Occipital lobe (tissue), 2 donors: ENCODE measurements around the gene RABEP1. TPM values are rescaled to one million over a fixed set of nuclear protein-coding genes. Genes with fewer than 3 reads are reported as not detected.
A peak's percentile ranks its signal among the peaks of the same experiment; 100 is the strongest.

Experiments
- DNase-seq: peaks from one replicate; lab custom pipeline; 2025; lab: John Stamatoyannopoulos, UW
- total RNA-seq: library from RNA; depleted of rRNA; stranded (reverse); fragments of >200 nt; gene quantifications from one replicate; pipeline ENCODE4 v1.2.3, GENCODE V29; 2014

Gene RABEP1
- total RNA-seq, 1 donor from 2014 or later = 94.5 TPM

DNA sequence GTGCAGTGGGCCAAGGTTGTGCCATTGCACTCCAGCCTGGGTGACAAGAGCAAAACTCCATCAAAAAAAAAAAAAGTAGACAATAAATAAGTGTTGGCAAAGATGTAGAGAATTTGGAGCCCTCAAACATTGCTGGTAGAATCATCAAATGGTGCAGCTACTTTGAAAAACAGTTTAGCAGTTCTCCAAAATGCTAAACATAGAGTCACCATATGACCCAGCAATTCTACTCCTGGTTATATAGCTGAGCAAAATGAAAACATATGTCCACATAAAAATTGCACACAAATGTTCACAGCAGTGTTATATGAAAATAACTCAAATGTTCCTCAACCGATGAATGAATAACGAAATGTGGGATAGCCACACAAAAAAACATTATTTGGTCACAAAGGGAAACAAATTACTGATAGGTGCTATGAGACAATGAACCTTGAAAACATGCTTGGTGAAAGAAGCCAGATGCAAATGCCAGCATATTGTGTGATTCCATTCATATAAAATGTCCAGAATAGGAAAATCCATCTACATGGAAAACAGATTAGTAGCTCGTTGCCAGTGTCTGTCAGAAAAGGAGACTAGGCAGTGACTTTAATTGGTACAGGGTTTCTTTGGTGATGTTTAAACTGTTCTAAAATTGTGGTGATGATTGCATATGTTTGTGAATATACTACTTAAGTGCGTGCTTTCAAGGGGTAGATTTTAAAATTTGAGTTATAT is 12.7 kb upstream of the RABEP1 start:
- no peak for DNase-seq

DNA sequence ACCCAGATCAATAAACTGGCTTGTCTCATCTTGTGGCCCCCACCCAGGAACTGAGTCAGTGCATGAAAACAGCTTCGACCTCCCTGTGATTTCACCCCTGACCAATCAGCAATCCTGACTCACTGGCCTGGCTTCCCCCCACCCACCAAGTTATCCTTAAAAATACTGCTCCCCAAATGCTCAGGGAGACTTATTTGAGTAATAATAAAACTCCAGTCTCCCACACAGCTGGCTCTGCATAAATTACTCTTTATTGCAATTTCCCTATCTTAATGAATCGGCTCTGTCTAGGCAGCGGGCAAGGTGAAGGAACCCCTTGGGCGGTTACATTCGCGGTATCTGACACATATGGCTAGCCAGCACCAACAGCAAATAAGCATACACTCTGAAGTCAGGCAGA is 9.8 kb upstream of the RABEP1 start:
- DNase-seq = no peak

- peak; percentile 9 for DNase-seq
Observed at GRCh38 chr17:5282642-5283217, 646 bp downstream of the RABEP1 start.

- no peak for DNase-seq
Observed at GRCh38 chr17:5283571-5284315, 1.7 kb downstream of the RABEP1 start.

- DNase-seq = no peak
Observed at GRCh38 chr17:5284681-5285080, 2.6 kb downstream of the RABEP1 start.

DNA sequence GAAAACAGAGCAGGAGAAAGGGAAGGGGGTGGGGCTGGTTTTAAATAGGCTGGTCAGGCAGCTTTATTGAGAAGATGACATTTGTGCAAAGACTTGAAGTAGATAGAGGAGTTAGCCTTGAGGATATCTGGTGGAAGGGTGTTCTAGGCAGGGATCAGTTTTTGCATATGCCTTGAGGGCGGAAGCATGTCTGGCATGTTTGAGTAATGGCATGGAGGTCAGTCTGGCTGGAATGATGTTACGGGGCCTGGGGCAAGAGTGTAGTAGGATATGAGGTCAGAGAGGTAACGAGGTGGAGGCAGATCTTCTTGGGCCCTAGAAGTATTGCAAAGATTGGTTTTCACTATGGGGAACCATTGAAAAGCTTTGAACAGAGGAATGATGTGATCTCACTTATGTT is 4.8 kb downstream of the RABEP1 start:
- DNase-seq = no peak

DNA sequence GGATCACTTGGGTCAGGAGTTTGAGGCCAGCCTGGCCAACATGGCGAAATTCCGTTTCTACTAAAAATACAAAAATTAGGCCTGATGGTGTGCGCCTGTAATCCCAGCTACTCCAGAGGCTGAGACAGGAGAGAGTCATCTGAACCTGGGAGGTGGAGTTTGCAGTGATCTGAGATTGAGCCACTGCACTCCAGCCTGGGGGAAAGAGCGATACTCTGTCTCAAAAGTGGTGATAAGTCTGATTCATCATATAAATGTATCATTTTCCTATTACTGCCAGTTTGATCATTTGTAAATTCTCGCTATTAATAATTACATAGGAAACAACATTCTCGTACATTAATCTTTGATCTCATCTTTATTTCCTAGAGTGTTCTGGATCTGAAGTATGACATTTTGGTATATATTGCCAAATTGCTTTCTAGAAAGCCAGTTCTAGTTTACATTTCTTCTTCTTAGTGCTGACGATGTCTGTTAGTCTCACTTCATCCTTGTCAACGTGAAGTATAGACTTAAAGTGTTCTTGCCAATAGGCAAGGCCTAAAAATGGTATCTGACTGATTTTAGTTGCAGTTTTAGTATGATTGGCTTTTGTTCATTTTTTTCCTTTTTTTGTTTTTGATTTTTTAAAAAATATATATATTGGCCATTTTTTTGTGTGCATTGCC is 9.7 kb downstream of the RABEP1 start:
- no peak for DNase-seq

GRCh38 chr17:5297245-5297644 is 15.2 kb downstream of the RABEP1 start:
- DNase-seq = no peak

- no peak for DNase-seq
Observed at GRCh38 chr17:5299383-5299782, 17.3 kb downstream of the RABEP1 start.

GRCh38 chr17:5304636-5305035 is 22.6 kb downstream of the RABEP1 start:
- no peak for DNase-seq

- DNase-seq = no peak
Observed at GRCh38 chr17:5309851-5310250, 27.8 kb downstream of the RABEP1 start.

DNA sequence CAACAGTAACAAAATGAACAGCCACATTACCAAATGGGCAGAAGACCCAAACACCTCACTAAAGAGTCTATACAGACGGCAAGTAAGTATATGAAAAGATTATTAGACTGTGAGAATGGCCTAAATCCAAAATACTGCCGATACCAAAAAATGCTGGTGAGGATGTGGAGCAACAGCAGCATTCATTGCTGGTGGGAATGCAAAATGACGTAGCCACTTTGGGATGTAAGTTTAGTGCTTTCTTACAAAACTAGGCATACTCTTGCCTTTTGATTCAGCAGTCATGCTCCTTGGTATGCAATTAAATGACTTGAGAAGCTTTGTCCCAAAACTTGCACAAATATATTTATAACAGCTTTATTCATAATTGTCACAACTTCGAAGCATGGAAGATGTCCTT is 43.8 kb downstream of the RABEP1 start:
- DNase-seq = no peak

- DNase-seq = no peak
Observed at GRCh38 chr17:5329784-5330557, 47.9 kb downstream of the RABEP1 start.

GRCh38 chr17:5330981-5331380 is 48.9 kb downstream of the RABEP1 start:
- DNase-seq = no peak

DNA sequence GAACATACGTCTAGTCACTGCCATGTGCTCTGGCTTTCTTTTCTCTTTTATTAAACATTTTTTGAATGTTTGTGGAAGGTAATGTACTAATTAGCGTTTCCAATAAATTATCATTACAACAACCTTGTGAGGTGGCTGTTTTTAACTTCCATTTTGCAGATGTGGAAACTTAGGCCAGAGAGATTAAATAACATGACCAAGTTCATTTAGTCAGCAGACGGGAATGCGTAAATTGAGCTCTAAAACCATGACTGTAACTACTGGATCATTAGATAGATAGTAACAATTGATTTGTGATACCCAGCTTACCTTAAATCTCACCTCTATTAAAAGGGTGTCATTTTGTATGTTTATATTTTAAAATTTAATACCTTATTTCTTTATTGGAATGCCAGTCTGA is 49.4 kb downstream of the RABEP1 start:
- DNase-seq = no peak

- no peak for DNase-seq
Observed at GRCh38 chr17:5344914-5345313, 62.8 kb downstream of the RABEP1 start.

GRCh38 chr17:5352681-5353289 is 70.7 kb downstream of the RABEP1 start:
- no peak for DNase-seq

- DNase-seq = no peak
Observed at GRCh38 chr17:5354310-5354709, 72.2 kb downstream of the RABEP1 start.

- DNase-seq = no peak
Observed at GRCh38 chr17:5354886-5355415, 72.9 kb downstream of the RABEP1 start.

- DNase-seq = no peak
Observed at GRCh38 chr17:5355421-5356129, 73.5 kb downstream of the RABEP1 start.
